MM.1S (cell line): Measurements from ENCODE around the gene TSPAN6.

Experiments
- DNase-seq: peaks from one replicate; pipeline ENCODE4 v3.0.0-alpha.2; 2015
- H2AFZ ChIP-seq: fragments of 300-600 bp; sonication (generic); 2 replicates; pipeline ENCODE4 v1.6.0; 2016; ENCODE audit warnings: antibody characterized with exemption, low read length
- H3F3A ChIP-seq: fragments of 300-600 bp; sonication (generic); 2 replicates; pipeline ENCODE4 v1.6.1; 2016; ENCODE audit warnings: mild to moderate bottlenecking, antibody characterized with exemption, low read length, moderate library complexity, mixed read lengths; ENCODE audit not compliant: insufficient read depth
- H3K27ac ChIP-seq: fragments of 300-600 bp; sonication (generic); 2 replicates; pipeline ENCODE4 v1.5.1; 2016; ENCODE audit warnings: mild to moderate bottlenecking, low read length
- H3K27me3 ChIP-seq: fragments of 300-600 bp; sonication (generic); replicated peaks from 2 replicates; pipeline ENCODE4 v1.6.0; 2016; ENCODE audit warnings: low read length; ENCODE audit not compliant: insufficient read depth
- H3K36me3 ChIP-seq: fragments of 300-600 bp; sonication (generic); replicated peaks from 2 replicates; pipeline ENCODE4 v1.6.1; 2016; ENCODE audit warnings: mild to moderate bottlenecking, low read length, mixed read lengths; ENCODE audit not compliant: insufficient read depth
- H3K4me1 ChIP-seq: fragments of 300-600 bp; sonication (generic); 2 replicates; pipeline ENCODE4 v1.6.1; 2016; ENCODE audit warnings: low read length, mixed read lengths
- H3K4me2 ChIP-seq: fragments of 300-600 bp; sonication (generic); 2 replicates; pipeline ENCODE4 v1.6.0; 2016; ENCODE audit warnings: low read depth, low read length
- H3K4me3 ChIP-seq: fragments of 300-600 bp; sonication (generic); 2 replicates; pipeline ENCODE4 v1.5.1; 2016; ENCODE audit warnings: low read length, mixed read lengths
- H3K79me2 ChIP-seq: fragments of 300-600 bp; sonication (generic); 2 replicates; pipeline ENCODE4 v1.6.1; 2016; ENCODE audit warnings: mixed run types, low read length, mixed read lengths
- H3K9ac ChIP-seq: fragments of 300-600 bp; sonication (generic); 2 replicates; pipeline ENCODE4 v1.6.1; 2016; ENCODE audit warnings: low read length, mixed read lengths
- H3K9me2 ChIP-seq: fragments of 300-600 bp; sonication (generic); replicated peaks from 2 replicates; pipeline ENCODE4 v1.6.1; 2016; ENCODE audit warnings: mild to moderate bottlenecking, low read length, mixed read lengths; ENCODE audit not compliant: insufficient read depth
- H3K9me3 ChIP-seq: fragments of 300-600 bp; sonication (generic); replicated peaks from 2 replicates; pipeline ENCODE4 v1.6.1; 2016; ENCODE audit warnings: mild to moderate bottlenecking, low read length, mixed read lengths; ENCODE audit not compliant: insufficient read depth
- H4K20me1 ChIP-seq: fragments of 300-600 bp; sonication (generic); 2 replicates; pipeline ENCODE4 v1.6.1; 2016; ENCODE audit warnings: mild to moderate bottlenecking, low read length, moderate library complexity, mixed read lengths; ENCODE audit not compliant: insufficient read depth
- EZH2 ChIP-seq: fragments of 300-600 bp; sonication (generic); optimal IDR thresholded peaks from 2 replicates; pipeline ENCODE3; 2017; ENCODE audit warnings: low read depth, mild to moderate bottlenecking, antibody characterized with exemption, low read length, mixed read lengths
- EZH2phosphoT487 ChIP-seq: fragments of 300-600 bp; sonication (generic); IDR thresholded peaks from 2 replicates; pipeline ENCODE4 v1.6.1; 2018; ENCODE audit warnings: antibody characterized with exemption, low read length
- TF ChIP-seq, protein P1 (sequence below): fragments of 300-600 bp; sonication (generic); IDR thresholded peaks from 2 replicates; pipeline ENCODE4 v1.5.1; 2016; ENCODE audit warnings: antibody characterized with exemption, low read length, mixed read lengths

Gene TSPAN6

DNA sequence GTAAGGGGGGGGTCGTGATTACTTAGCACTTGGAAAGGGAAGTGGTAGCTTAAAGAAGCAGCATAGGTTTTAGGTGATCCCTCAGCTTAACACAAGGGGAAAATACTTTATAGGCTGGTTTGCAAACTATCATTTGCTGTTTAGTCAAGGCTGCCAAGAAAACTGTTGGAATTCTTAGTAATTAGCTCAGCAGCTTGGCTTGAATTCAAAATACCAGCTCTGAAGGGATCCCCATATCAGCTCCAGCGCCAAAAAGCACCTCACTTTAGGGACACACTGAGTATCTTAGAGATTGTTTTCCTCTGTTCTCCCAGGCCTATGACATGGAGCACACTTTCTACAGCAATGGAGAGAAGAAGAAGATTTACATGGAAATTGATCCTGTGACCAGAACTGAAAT lies 43.0 kb downstream of the TSPAN6 start:
- H3K27me3 ChIP-seq, result no peaks in the 10 kb centered on the region
- no peak overlapping the region for H3K27ac ChIP-seq
- H3F3A ChIP-seq, result no peaks in the 10 kb centered on the region
- no peaks in the 10 kb centered on the region for H4K20me1 ChIP-seq
- no peaks in the 10 kb centered on the region for H3K36me3 ChIP-seq
- H3K9me2 ChIP-seq, result no peaks in the 10 kb centered on the region
- DNase-seq, result no peak
- H3K79me2 ChIP-seq, result no peaks in the 10 kb centered on the region
- TF ChIP-seq, protein P1, sequence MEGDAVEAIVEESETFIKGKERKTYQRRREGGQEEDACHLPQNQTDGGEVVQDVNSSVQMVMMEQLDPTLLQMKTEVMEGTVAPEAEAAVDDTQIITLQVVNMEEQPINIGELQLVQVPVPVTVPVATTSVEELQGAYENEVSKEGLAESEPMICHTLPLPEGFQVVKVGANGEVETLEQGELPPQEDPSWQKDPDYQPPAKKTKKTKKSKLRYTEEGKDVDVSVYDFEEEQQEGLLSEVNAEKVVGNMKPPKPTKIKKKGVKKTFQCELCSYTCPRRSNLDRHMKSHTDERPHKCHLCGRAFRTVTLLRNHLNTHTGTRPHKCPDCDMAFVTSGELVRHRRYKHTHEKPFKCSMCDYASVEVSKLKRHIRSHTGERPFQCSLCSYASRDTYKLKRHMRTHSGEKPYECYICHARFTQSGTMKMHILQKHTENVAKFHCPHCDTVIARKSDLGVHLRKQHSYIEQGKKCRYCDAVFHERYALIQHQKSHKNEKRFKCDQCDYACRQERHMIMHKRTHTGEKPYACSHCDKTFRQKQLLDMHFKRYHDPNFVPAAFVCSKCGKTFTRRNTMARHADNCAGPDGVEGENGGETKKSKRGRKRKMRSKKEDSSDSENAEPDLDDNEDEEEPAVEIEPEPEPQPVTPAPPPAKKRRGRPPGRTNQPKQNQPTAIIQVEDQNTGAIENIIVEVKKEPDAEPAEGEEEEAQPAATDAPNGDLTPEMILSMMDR, result no peak
- no peak for TF ChIP-seq EZH2
- TF ChIP-seq EZH2phosphoT487, result no peak
- H3K9me3 ChIP-seq, result no peaks in the 10 kb centered on the region
- no peak overlapping the region for H2AFZ ChIP-seq
- no peak overlapping the region for H3K4me3 ChIP-seq
- H3K9ac ChIP-seq, result no peak overlapping the region
- no peak overlapping the region for H3K4me2 ChIP-seq
- no peaks in the 10 kb centered on the region for H3K4me1 ChIP-seq

DNA sequence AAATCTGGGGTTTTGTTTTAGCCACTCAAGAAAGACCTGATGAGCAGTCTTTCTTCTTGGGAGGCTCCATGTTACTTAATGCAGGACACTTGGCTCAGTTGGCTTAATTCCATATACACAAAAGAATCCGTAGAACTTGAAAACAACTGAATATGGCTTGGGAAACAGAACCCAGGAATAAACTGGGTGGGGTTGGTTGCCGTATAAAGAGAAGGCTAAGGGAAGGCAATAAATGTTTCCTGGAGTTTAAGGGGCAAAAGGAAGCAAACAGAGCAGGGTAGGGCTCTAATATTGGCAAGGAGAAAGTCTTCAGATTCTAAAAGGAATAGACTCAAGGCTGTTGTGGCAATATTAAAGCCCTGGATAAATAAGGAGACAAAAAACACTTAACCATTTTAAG lies 43.5 kb downstream of the TSPAN6 start:
- Histone ChIP-seq H3K9ac (no peak overlapping the region), H3K4me1 (no peaks in the 10 kb centered on the region), H3K36me3 (no peaks in the 10 kb centered on the region), H3K79me2 (no peaks in the 10 kb centered on the region), H3F3A (no peaks in the 10 kb centered on the region), H3K9me3 (no peaks in the 10 kb centered on the region), H3K27ac (no peak overlapping the region), H3K4me2 (no peak overlapping the region), H3K27me3 (no peaks in the 10 kb centered on the region), H4K20me1 (no peaks in the 10 kb centered on the region), H3K4me3 (no peak overlapping the region), H3K9me2 (no peaks in the 10 kb centered on the region), H2AFZ (no peak overlapping the region)
- DNase-seq, result no peak
- TF ChIP-seq EZH2, result no peak
- TF ChIP-seq, protein P1, result no peak
- no peak for TF ChIP-seq EZH2phosphoT487

DNA sequence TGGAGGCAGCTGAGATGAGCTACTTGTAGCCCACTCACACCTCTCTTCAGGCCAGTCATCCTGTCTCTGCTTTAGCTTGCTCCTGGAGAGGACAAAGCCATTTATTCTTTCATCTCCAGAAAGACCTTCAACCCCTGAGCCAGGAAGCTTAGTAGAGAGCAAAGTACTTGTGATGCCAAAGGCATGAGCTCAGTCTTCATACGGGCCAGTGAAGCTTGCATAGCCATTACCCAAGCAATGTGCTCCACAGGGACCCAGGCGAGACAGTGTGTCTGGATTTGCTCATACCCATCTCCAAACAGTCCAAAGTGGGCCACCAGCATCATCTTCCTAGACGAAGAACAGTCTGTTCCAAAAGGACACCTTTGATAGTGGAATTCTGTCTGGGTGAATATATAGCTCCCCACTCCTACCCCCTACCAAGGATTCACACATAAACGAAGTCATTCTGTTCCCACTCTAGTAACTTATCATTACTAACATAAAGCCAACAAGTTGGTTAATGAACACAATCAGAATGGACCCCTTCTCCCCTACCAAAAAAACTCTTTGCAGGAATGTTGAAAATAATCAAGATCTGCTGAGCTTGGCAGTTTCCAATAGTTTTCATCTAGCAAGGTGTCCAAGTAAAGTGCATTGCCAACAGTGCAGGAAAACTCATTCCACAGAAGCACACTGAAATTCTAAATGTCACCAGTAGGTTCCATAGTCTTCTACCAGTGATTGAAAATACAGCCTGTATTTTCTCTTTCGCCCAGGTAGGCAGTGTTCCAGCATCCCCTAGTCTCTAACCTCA lies 45.2 kb downstream of the TSPAN6 start:
- Histone ChIP-seq H4K20me1 (no peaks in the 10 kb centered on the region), H3K79me2 (no peaks in the 10 kb centered on the region), H3K9me2 (no peaks in the 10 kb centered on the region), H3K4me3 (no peak overlapping the region), H3K27me3 (no peaks in the 10 kb centered on the region), H3K4me2 (no peak overlapping the region), H3K4me1 (no peaks in the 10 kb centered on the region), H2AFZ (no peak overlapping the region), H3F3A (no peaks in the 10 kb centered on the region), H3K9me3 (no peaks in the 10 kb centered on the region), H3K36me3 (no peaks in the 10 kb centered on the region), H3K27ac (no peak overlapping the region), H3K9ac (no peak overlapping the region)
- TF ChIP-seq EZH2 (no peak), EZH2phosphoT487 (no peak)
- TF ChIP-seq, protein P1, result no peak
- no peak for DNase-seq
